Subcutaneous adipose tissue (tissue), 4 donors: Measurements from ENCODE around the gene MAGED4B. TPM values are rescaled to one million over a fixed set of nuclear protein-coding genes. Genes with fewer than 3 reads are reported as not detected.
"Not testable (repeated sequence)": the region's sequence is repeated elsewhere in the genome, so short reads cannot be mapped to it uniquely, and the experiment has no call there.

Experiments
- CTCF ChIP-seq: fragments of 450-650 bp; IDR thresholded peaks from one replicate; pipeline ENCODE4 v1.5.1; 2016; ENCODE audit warnings: low read depth, mild to moderate bottlenecking, control low read depth, antibody characterized with exemption, moderate library complexity
- small RNA-seq: library from RNA; depleted of rRNA; stranded (forward); fragments of <200 nt; gene quantifications from one replicate; pipeline ENCODE3, GENCODE V24; 2016
- total RNA-seq, 4 donors: library from RNA; depleted of rRNA; stranded (reverse); fragments of >200 nt; gene quantifications; one replicate each; pipeline ENCODE4 v1.1.0, GENCODE V29; 2016

Gene MAGED4B
- total RNA-seq = 1 to 10 TPM in 1 of 4 donors, not detected in 3; 3.2 TPM

- not testable (repeated sequence) for TF ChIP-seq CTCF
Observed at GRCh38 chrX:52068666-52069640, at the start of gene MAGED4B. MAGED4B (minus strand) TSS chrX:52069183; CDS start chrX:52068172, 1,011 bp downstream.

GRCh38 chrX:52118262-52118661 is 49.3 kb upstream of the MAGED4B start:
- TF ChIP-seq CTCF = no peak

GRCh38 chrX:52082578-52082977 is 13.6 kb upstream of the MAGED4B start:
- no peak for TF ChIP-seq CTCF

GRCh38 chrX:52078131-52078530 is 9.1 kb upstream of the MAGED4B start:
- TF ChIP-seq CTCF = no peak

GRCh38 chrX:52034211-52034610 is 34.8 kb downstream of the MAGED4B start:
- TF ChIP-seq CTCF = no peak

GRCh38 chrX:52031371-52031770 is 37.6 kb downstream of the MAGED4B start:
- TF ChIP-seq CTCF = no peak

- TF ChIP-seq CTCF = no peak
Observed at GRCh38 chrX:52015794-52016193, 53.2 kb downstream of the MAGED4B start.

Small RNA genes within 50 kb of the gene (small RNA-seq; reads per million reads assigned to genes)
- gene SNORA11E = not detected

Other genes with a start within 250 kb of the MAGED4B start
- gene MAGED1, start 175.6 kb downstream of the MAGED4B start, total RNA-seq = 10 to 100 TPM; 21.4 to 39.0 (median 23.7) TPM
- gene MAGED4, start 115.7 kb upstream of the MAGED4B start, total RNA-seq = 1 to 10 TPM in 1 of 4 donors, not detected in 3; 5.4 TPM